Common myeloid progenitor, CD34-positive (primary cell): ENCODE measurements around the gene PEX7.
A peak's percentile ranks its signal among the peaks of the same experiment; 100 is the strongest.

ENCODE experiments used
- CTCF ChIA-PET: fragments of 350-600 bp; sonication (Branson Sonifier 250); formaldehyde crosslinking; loops from one replicate; lab custom pipeline; 2021; ENCODE audit warnings: antibody characterized with exemption; lab: Charles Lee
- POLR2A ChIA-PET: fragments of 350-600 bp; sonication (Branson Sonifier 250); formaldehyde crosslinking; loops from one replicate; lab custom pipeline; 2021; ENCODE audit warnings: antibody characterized with exemption; lab: Charles Lee
- DNase-seq, 3 donors: peaks; one replicate each; pipeline versions ENCODE4 v3.0.0 to v3.0.0-alpha.2; 2013
- H3K27ac ChIP-seq, 2 experiments: 1 replicate in 1 of 2; 2 replicates in 1 of 2; pipeline ENCODE4 v1.7.0; 2013; ENCODE audit warnings: inconsistent platforms in 2 of 2, low read length in 2 of 2, mild to moderate bottlenecking in 2 of 2, low read depth in 1 of 2, moderate library complexity in 1 of 2; ENCODE audit not compliant: severe bottlenecking in 2 of 2, insufficient read depth in 1 of 2, poor library complexity in 1 of 2
- H3K27me3 ChIP-seq, 5 experiments: replicated peaks in 2 of 5; 1 replicate in 3 of 5; 2 replicates in 2 of 5; pipeline versions ENCODE4 v1.6.1 to v1.7.0; 2013; ENCODE audit warnings: low read length in 4 of 5, mild to moderate bottlenecking in 2 of 5, moderate library complexity in 2 of 5, inconsistent platforms in 1 of 5; ENCODE audit not compliant: insufficient read depth in 5 of 5, control insufficient read depth in 4 of 5
- H3K36me3 ChIP-seq, 4 experiments: 1 replicate in 2 of 4; 2 replicates in 2 of 4; pipeline versions ENCODE4 v1.6.1 to v1.7.0; 2013; ENCODE audit warnings: low read length in 3 of 4, control low read depth in 1 of 4, mild to moderate bottlenecking in 1 of 4; ENCODE audit not compliant: control insufficient read depth in 4 of 4, insufficient read depth in 4 of 4
- H3K4me1 ChIP-seq, 4 experiments: 1 replicate in 3 of 4; 2 replicates in 1 of 4; pipeline versions ENCODE4 v1.6.1 to v1.7.1; 2013; ENCODE audit warnings: low read length in 3 of 4, mild to moderate bottlenecking in 3 of 4, control low read depth in 1 of 4, inconsistent platforms in 1 of 4, moderate library complexity in 1 of 4; ENCODE audit not compliant: control insufficient read depth in 4 of 4, insufficient read depth in 4 of 4; ENCODE audit errors: control extremely low read depth in 1 of 4
- H3K4me3 ChIP-seq, 7 experiments: 1 replicate in 4 of 7; 2 replicates in 3 of 7; pipeline versions ENCODE4 v1.5.1 to v1.7.0; 2013; ENCODE audit warnings: mild to moderate bottlenecking in 7 of 7, low read length in 6 of 7, moderate library complexity in 6 of 7, inconsistent platforms in 2 of 7, low read depth in 2 of 7, control low read depth in 1 of 7; ENCODE audit not compliant: insufficient read depth in 4 of 7, control insufficient read depth in 1 of 7; ENCODE audit errors: extremely low read depth in 1 of 7
- H3K9me3 ChIP-seq, 5 experiments: 1 replicate in 4 of 5; 2 replicates in 1 of 5; pipeline versions ENCODE4 v1.6.1 to v1.7.1; 2013; ENCODE audit warnings: low read length in 4 of 5, mild to moderate bottlenecking in 2 of 5, inconsistent platforms in 1 of 5, low read depth in 1 of 5, moderate library complexity in 1 of 5; ENCODE audit not compliant: control insufficient read depth in 4 of 5, insufficient read depth in 2 of 5; ENCODE audit errors: control extremely low read depth in 1 of 5
- WGBS: methylation state at CpG from one replicate; pipeline ENCODE4 v1.1.5; 2013; ENCODE audit not compliant: insufficient coverage; 5-methylcytosine and 5-hydroxymethylcytosine counted together

PEX7 gene

GRCh38 chr6:136890194-136890839 is 67.9 kb downstream of the PEX7 start:
- WGBS: 44% methylated on average over 2 of the region's 4 CpGs
- ChIA-PET POLR2A (no interaction called here), CTCF (interaction anchor here (0.7 to 1.5 kb wide), 5 partner anchors 29 to 343 kb away, joined by 3 to 4 read pairs (median 3); no protein-coding TSS in a partner anchor)

GRCh38 chr6:136890986-136891385 is 68.6 kb downstream of the PEX7 start:
- no peak overlapping the region for H3K27ac ChIP-seq
- no peaks in the 10 kb centered on the region for H3K9me3 ChIP-seq
- H3K4me1 ChIP-seq: peaks cover 0 to 29% (median 19%) of the 10 kb centered on the region in 4 experiments
- ChIA-PET POLR2A (no interaction called here), CTCF (interaction anchor here (1.3 to 1.5 kb wide), 3 partner anchors 45 to 247 kb away, joined by 3 to 4 read pairs (median 3); no protein-coding TSS in a partner anchor)
- peaks cover 0 to 3% (median 0%) of the 10 kb centered on the region in 4 experiments for H3K36me3 ChIP-seq
- H3K27me3 ChIP-seq: no peaks in the 10 kb centered on the region
- WGBS: 72% methylated on average over 2 of the region's 3 CpGs
- no peak overlapping the region for H3K4me3 ChIP-seq
- peak in 2 of 3 donors; percentile 37 to 46 for DNase-seq

More at GRCh38 chr6:136890194-136890839, 67.9 kb downstream of the PEX7 start:
- Histone ChIP-seq H3K36me3 (peaks cover 0 to 8% (median 0%) of the 10 kb centered on the region in 4 experiments), H3K27me3 (no peaks in the 10 kb centered on the region), H3K4me1 (peaks cover 0 to 29% (median 19%) of the 10 kb centered on the region in 4 experiments), H3K9me3 (no peaks in the 10 kb centered on the region), H3K27ac (peak overlapping the region in 1 of 2 experiments; percentile 41), H3K4me3 (peak overlapping the region in 3 of 7 experiments; percentile 2 to 47 (median 40))
- peak in 2 of 3 donors; percentile 51 to 56 for DNase-seq

- Histone ChIP-seq H3K4me1 (peaks cover 0 to 25% (median 19%) of the 10 kb centered on the region in 4 experiments), H3K9me3 (no peaks in the 10 kb centered on the region), H3K27ac (no peak overlapping the region), H3K4me3 (no peak overlapping the region), H3K27me3 (no peaks in the 10 kb centered on the region), H3K36me3 (peaks cover 0 to 3% (median 2%) of the 10 kb centered on the region in 4 experiments)
- DNase-seq: no peak
- CTCF ChIA-PET: interaction anchor here (0.8 kb wide), 1 partner anchor 32 kb away, joined by 3 read pairs; no protein-coding TSS in a partner anchor
- POLR2A ChIA-PET: no interaction called here
- 78% methylated on average over 4 of the region's 5 CpGs for WGBS
These were observed 70.8 kb downstream of the PEX7 start for GRCh38 chr6:136893187-136893586.

- POLR2A ChIA-PET: no interaction called here
- no peaks in the 10 kb centered on the region for H3K27me3 ChIP-seq
- H3K9me3 ChIP-seq: no peaks in the 10 kb centered on the region
- no peak overlapping the region for H3K4me3 ChIP-seq
- no CpG with 5 or more reads among the region's 3 CpGs for WGBS
- CTCF ChIA-PET: interaction anchor here (1.2 to 1.8 kb wide), 3 partner anchors 8 to 253 kb away, joined by 3 to 5 read pairs (median 3); no protein-coding TSS in a partner anchor
- peaks cover 0 to 7% (median 4%) of the 10 kb centered on the region in 4 experiments for H3K4me1 ChIP-seq
- no peak overlapping the region for H3K27ac ChIP-seq
- peaks cover 0 to 12% (median 9%) of the 10 kb centered on the region in 4 experiments for H3K36me3 ChIP-seq
- no peak for DNase-seq
These were observed 73.5 kb downstream of the PEX7 start for GRCh38 chr6:136895901-136896300.

GRCh38 chr6:136897071-136897470 is 74.7 kb downstream of the PEX7 start:
- peaks cover 0 to 8% (median 2%) of the 10 kb centered on the region in 4 experiments for H3K4me1 ChIP-seq
- ChIA-PET POLR2A (no interaction called here), CTCF (interaction anchor here (1.1 to 1.3 kb wide), 2 partner anchors 9 to 29 kb away, joined by 3 read pairs; no protein-coding TSS in a partner anchor)
- no peak for DNase-seq
- no peak overlapping the region for H3K27ac ChIP-seq
- peaks cover 0 to 21% (median 9%) of the 10 kb centered on the region in 4 experiments for H3K36me3 ChIP-seq
- H3K27me3 ChIP-seq: no peaks in the 10 kb centered on the region
- H3K4me3 ChIP-seq: no peak overlapping the region
- no peaks in the 10 kb centered on the region for H3K9me3 ChIP-seq
- WGBS: no CpG with 5 or more reads among the region's 1 CpG

GRCh38 chr6:136901212-136901784 is 78.9 kb downstream of the PEX7 start:
- no peak for DNase-seq
- Histone ChIP-seq H3K36me3 (peaks cover 8 to 26% (median 17%) of the 10 kb centered on the region in 4 experiments), H3K27ac (no peak overlapping the region), H3K4me3 (no peak overlapping the region), H3K9me3 (peaks cover 0 to 4% (median 0%) of the 10 kb centered on the region in 5 experiments), H3K4me1 (peaks cover 0 to 3% (median 0%) of the 10 kb centered on the region in 4 experiments), H3K27me3 (no peaks in the 10 kb centered on the region)
- ChIA-PET CTCF (interaction anchor here (1.3 kb wide), 1 partner anchor 15 kb away, joined by 3 read pairs; no protein-coding TSS in a partner anchor), POLR2A (no interaction called here)
- 100% methylated on average over 5 of the region's 5 CpGs for WGBS
